ENCODE results near the gene RPS6KA3.
"Not testable (repeated sequence)": the region's sequence is repeated elsewhere in the genome, so short reads cannot be mapped to it uniquely, and the experiment has no call there.

Gene RPS6KA3

DNA sequence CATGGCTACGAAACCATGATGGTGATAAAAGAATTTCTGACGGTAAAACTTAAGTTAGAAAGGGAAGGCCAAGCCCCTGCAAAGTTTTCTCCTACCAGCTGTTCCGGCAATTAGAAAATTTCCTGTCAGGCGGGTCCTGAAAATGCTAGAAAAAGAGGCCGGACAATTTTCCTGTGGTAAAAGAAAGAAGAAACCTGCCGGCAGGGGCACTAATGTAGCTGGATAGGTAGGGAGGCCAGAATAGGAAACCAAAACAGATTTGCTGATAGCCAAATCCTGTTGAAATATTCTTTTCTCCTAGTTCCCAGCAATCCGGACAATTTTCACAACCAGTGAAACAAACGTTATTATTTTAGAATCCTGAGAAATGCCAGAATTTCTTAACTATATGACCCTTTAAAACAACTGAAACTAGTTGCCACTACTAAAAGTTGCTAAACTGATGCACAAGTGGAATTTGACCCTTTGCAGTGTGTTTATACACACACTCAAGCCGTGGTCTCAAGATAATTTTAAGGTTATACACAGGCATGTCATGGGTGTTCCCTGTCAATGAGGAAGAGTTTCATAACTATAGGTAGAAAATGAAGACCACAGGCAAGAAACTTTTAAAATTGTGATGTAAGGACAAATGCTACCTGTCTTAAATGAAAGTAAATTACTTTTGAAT is 47.7 kb downstream of the RPS6KA3 start:
- DNase-seq (ENCODE audit: low spot score), result peak; percentile 7

DNA sequence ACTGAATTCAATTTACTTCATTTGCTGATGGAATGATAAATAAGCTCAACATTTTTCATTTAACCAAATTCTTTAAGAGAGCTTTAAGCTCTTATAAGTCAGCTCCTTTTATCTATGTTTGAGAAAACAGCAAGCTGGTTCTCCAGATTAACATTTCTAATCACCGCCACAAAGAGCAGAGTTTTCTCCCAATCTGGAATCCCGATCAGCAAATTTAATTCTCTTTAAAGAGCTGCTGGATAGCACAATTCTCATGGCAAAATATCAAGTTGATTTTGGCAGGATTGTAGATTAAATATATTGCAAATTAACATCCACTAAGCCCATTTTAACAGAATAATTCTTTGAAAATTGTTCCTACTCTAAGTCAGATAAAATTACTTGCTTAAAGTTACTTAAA is 48.8 kb downstream of the RPS6KA3 start:
- no peak for DNase-seq (ENCODE audit: low spot score)

DNA sequence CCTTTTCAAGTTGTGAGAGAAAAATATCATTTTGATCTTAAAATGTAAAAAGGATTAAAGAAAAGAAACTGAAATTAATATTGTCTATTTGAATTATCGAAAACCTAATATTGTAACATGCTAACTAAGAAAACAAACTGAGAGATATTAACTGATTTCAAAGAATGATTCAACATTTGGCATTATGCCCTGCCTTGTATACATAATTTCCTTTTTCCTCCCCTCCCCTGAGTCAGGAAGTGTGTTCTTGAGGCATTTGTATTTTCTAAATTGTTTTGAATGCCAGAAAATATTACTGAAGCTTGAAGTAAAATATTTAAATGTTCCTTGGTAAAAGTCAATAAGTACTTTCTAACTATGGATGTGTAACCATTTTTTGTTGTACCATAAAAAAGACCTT is 49.4 kb downstream of the RPS6KA3 start:
- peak; percentile 59 for DNase-seq (ENCODE audit: low spot score)

DNA sequence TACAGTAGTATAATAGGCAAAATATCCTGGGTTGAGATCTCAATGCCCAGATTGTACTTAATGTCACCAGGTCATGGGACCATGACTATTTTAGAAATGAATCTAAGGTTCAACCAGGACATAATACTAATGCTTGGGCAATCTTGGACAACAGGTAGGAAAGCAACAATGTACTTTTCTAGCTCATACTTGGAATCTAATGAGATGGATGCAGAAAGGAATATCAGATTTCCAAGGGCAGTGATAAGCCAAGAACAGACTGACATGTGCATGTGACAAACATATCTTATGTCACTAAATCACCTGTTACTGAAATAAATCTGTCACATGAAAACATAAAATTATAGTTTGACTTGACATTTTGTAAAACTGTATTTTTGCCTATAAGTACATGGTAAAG is 51.1 kb downstream of the RPS6KA3 start:
- DNase-seq (ENCODE audit: low spot score), result no peak

DNA sequence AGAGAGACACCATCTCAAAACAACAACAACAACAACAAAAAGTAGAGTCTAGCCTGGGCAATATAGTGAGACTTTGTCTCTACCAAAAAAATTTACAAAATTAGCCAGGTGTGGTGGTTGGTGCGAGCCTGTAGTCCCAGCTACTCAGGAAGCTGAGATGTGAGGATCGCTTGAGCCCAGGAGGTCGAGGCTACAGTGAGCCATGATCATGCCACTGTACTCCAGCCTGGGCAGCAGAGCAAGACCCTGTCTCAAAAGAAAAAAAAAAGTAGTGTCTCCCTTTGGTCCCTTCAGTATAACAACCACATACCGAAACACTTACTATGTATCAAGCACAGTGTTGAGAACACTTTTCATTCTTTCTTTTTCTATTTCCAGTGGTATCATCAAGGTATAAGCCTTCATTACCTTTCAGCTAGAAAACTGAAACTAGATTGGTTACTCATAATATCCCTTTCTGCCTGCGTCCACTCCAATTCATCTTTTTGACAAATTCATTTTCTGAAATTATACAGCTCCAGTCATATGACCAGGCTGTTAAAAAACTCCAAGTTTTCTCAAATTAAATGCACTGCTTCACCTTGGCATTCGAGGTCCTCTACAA is 54.1 kb downstream of the RPS6KA3 start:
- DNase-seq (ENCODE audit: low spot score), result no peak

DNA sequence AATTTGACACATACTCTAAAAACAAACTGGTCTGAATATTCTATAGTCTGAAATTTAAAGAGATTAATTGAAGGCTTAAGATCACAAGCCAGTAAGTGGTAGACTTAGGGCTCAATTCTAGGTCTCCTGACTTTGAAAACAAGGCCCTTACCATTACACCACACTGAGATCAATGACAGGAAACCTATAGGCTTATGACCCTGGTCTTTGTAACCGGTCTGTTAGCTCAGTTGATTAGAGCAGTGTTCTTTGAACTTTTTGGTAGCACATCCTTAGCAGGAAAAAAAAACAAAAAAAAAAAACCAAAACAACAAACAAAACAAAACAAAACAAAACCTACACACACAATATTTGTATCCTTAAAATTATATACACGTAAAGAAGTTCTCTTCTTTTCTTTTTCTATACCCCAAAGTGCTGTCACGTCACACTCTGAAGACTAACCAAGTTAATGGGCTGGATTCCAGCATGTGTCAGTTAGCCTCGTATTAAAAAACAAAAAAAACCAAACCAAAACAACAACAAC is 55.4 kb downstream of the RPS6KA3 start:
- no peak for DNase-seq (ENCODE audit: low spot score)

DNA sequence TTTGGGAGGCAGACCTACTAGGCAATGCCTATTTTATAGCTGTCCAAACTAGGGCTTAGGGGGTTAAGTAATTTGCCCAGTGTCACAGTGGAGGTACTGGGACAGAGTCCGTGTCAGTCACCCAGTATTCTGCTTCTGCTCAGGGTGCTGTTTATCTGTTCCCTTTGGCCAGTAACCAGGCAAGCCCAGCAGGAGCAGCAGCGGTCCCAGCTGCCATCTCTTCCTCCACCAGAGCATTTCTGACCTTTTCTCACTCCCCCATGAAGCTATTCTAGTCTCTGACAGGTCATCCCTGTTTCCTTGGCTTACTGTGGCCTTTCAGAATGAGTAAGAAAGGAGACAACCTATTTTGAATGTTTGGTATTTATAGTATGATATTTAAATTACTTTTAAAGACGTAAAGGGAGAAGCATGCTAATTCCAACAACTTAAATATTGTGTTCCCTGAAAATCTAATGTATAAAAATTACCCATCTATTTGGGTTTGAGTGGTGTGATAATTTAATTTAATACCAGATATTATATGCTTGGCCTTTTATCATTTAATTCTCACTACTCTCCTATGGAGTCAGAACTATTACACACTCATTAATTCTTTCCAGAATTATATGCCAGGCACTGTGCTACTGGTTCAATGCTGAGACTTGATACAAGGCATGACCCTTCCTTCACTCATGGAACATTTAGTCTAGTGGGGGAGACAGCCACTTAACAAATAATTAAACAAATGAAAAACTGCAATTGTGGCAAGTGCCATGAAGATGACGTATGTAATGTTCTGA is 60.6 kb downstream of the RPS6KA3 start:
- no peak for DNase-seq (ENCODE audit: low spot score)

DNA sequence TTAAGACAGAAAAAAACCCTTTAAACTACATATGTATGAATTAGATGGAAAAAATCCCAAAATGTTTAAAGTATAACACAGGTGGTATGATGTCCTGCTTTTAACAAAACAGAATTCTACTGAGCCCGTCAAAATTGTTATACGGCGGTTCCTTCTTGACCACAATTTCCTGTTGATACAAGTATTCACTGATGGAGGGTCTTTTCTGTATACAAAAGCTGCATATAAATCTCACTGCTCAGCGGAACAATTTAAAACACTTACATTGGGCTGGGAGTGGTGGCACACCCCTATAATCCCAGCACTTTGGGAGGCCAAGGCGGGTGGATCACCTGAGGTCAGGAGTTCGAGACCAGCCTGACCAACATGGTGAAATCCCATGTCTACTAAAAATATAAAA is 62.4 kb downstream of the RPS6KA3 start:
- no peak for DNase-seq (ENCODE audit: low spot score)

DNA sequence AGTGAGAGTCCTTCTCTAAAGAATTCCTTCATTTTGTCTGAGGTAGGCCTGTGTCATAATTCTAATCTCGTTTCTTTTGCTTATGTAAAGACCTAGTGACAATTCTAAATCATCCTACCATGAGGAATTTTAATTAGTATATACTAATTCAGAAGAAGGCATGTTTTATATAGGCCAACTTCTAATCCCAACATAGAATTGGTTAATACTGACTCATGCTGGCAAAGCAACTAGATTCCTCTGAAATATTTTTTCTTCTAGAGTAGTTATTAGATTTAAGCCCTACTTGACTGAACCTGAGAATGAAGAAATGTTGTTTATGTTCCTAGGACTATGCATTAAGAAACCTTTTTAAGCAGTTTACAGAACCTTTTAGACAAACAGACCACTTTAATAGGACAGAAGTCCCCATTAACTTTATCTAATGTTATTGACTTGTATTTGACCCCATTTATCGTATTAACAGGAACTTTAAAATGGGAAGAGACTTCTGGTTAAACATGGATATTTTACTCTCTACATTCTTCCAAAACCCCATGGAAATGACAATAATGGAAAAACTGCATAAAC is 69.0 kb downstream of the RPS6KA3 start:
- no peak for DNase-seq (ENCODE audit: low spot score)

DNA sequence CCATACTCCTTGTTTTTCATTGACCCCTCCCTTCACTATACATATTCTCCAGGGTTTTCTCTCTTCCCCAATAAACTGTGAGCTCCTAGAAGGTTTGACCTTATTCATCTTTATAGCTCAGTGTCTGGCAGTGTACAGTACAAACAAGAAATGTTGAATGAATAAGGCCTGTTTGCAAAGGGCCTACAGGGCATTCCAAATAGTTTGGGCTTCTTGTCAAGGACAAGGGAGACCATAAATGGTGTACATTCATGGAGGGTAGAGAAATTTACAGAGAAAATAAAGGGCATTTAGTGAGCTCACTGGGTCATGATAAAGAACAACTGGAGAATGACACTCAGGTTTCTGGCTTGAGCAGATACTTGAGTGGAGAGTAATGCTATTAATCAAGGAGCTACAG is 77.5 kb downstream of the RPS6KA3 start:
- DNase-seq (ENCODE audit: low spot score), result no peak

DNA sequence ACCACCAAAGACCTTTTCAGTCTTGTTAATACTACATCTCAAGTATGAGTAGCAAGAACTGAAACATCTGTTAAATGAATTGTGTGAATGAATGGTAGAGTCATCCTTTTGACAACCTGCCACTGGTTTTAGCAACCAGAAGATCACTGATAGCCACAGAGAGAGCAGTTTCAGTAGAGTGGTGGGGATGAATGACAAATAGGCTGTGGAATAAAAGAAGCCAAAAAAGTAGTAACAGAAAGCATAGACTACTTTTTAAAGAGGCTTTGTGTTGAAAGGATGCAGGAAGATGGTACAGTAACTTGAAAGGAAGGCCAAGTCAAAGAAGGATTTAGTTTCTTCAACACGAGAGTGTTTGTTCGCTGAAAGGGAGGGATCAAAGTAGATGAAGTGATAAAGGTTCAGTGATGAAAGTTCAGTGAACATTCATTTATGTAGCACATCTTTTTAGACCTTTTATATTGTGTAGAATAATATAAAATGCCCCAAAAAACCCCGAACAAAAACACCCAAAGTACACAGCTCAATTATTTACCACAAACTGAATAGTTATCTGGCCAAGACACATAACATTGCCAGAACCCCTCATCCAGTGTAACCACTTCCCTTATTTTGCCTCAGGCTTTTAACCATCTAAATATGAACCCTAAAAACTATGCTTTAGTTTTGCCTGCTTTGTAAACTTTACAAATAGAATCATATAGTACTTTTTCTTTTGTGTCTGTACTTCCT is 84.9 kb downstream of the RPS6KA3 start:
- DNase-seq (ENCODE audit: low spot score), result no peak

DNA sequence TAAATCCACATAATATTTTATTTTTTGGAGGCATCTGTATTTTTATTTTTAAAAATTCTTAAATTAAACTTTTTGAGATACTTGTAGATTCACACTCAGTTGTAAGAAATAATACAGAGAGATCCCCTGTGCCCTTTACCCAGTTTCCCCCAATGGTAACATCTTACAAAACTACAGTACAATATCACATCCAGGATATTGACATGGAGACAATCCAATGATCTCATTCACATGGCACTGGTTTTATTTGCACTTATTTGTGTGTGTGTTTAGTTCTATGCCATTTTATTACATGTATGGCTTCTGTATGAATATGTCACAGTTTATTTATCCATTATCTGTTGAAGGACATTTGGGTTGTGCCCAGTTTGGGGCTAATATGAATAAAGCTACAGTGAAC is 89.6 kb downstream of the RPS6KA3 start:
- no peak for DNase-seq (ENCODE audit: low spot score)

DNA sequence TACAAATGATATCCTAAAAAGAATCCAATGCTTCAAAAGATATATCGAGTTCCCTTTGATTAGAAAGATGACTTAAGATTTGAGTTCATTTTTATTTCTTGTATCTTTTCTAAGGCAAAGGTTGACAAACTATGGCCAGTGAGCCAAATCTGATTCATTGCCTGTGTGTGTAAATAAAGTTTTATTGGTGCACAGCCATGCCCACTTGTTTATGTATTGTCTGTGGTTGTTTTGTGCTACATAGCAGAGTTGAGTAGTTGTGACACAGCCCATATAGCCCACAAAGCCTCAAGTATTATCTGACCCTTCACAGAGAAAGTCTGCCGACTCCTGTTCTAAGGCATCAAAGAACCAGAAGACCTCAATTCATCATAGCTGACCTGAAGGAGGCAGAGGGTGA is 92.9 kb downstream of the RPS6KA3 start:
- DNase-seq (ENCODE audit: low spot score), result no peak

DNA sequence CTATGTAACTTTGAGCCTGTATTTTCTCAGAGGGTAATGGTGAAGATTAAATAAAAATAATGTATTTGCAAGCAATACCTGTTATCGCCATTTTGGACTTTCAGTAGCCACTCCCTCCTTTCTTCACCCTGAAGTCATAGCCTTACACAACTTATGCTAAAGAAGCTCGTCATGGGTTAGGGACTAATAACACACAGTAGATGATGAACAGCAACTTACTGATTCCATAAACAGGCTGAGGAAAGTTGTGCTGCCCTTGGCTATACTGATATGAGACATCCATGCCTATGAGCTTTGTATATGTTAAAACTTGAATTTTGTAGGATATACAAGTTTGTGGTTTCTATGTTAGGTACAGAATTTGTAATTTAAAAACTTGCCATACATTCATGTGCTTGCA is 93.4 kb downstream of the RPS6KA3 start:
- no peak for DNase-seq (ENCODE audit: low spot score)

DNA sequence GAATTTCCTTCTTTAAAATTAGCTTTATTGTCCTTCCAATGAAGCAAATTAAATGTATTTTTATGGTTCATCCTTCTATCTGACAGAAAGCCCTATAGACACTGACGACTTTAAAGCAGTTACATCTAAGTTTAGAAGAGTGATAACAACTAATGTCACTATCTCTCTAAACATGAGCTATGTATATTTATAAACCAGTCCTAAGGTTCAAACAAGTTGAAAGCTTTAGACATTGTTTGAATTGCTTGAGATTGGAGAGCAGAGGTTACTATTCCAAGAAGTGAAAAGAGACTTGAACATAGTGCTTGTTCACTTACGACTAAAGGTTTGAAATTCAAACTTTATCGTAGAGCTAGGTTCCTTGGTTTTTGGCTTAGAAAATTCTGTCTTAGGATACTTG is 94.8 kb downstream of the RPS6KA3 start:
- DNase-seq (ENCODE audit: low spot score), result no peak

DNA sequence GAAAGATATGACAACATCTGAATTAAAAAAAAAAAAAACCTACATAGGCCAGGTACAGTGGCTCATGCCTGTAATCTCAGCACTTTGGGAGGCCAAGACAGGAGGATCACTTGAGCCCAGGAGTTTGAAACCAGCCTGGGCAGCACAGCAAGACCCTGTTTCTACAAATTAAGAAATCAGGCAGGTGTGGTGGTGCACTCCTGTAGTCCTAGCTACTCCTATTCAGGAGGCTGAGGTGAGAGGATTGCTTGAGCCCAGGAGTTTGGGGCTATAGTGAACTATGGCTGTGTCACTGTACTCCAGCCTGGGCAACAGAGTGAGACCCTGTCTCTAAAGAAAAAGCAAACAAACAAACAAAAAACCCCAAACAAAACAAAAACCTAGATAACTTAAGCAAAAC is 104.2 kb downstream of the RPS6KA3 start:
- not testable (repeated sequence) for DNase-seq (ENCODE audit: low spot score)

DNA sequence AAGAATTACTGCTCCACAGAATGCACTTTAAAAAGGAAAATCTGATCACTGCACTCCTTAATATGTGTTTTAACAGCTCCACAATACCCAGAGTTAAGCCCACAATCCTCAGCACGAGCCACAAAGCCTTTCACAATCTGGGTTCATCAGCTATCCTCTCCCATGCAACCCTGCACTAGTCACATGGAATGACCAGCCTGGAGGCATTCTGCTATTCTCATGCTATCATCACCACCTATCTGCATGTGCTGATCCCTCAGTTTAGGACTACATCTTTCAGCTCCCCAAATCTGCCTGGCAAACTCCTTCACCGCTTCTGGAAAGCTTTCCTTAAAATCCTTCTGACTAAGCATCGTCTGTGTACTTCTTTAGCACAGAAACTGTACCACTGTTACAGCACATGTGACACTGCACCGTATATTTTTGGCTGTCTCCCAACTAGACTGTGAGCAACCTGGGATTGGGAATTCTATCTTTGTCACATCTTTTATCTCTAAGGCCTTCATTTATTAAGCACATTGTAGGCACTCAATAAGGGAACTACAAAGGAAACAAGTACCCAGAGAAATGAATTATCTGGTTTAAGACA is 106.8 kb downstream of the RPS6KA3 start:
- DNase-seq (ENCODE audit: low spot score), result no peak

DNA sequence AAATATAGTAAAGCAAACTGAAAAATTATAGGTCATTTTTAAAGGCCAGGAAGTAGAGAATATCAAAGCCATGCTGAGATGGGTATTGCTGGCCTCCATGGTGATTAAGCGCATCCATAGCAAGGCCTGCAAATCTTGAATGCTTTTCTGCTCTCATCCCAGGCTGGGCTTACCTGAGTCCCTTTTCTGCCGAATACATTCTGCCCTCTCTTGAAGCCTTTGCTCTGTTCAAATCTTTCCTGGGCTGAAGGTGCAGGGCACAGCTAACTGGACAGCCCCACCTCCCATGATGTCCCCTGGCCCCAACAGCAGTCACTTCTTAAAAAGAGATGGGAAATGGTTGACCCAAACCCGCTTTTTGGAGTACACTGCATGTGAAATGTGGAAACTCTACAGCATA is 115.0 kb downstream of the RPS6KA3 start:
- DNase-seq (ENCODE audit: low spot score), result no peak

DNA sequence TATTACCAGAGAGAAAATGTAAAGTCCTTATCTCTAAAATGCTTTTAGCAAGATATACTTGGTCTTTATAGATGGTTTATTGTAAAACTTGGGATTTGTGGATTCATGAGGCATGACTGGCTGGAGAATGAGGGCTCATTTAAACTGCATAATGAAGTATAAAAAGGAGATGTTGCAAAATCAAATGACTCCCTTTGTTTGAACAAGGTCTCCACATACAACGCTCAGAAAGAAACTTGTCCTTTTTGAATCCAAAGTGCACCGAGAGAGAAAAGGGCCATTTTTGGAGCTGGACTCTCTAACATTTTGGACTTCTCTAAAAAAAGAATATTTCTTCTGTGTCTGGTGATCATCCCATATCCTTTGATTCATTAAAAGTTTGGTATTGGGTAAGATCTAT is 117.4 kb downstream of the RPS6KA3 start:
- no peak for DNase-seq (ENCODE audit: low spot score)

DNA sequence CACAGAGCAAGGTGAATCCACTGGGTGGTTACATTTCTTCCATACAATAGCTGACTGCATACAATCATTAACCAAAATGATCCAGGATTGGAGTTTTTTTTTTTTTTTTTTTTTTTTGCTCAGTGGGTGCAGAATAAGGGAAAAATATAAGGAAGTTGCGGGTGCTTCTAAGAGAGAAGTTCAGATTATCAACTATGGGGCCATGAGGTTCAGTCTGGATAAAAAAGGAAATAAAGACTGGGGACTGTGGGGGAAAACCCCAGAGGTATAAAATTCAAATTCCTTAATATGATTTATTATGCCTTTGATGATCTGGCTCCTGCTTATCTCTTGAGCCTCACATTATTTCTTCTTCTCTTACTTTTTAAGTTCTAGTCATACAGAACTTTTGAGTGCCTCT is 119.1 kb downstream of the RPS6KA3 start:
- DNase-seq (ENCODE audit: low spot score), result no peak

DNA sequence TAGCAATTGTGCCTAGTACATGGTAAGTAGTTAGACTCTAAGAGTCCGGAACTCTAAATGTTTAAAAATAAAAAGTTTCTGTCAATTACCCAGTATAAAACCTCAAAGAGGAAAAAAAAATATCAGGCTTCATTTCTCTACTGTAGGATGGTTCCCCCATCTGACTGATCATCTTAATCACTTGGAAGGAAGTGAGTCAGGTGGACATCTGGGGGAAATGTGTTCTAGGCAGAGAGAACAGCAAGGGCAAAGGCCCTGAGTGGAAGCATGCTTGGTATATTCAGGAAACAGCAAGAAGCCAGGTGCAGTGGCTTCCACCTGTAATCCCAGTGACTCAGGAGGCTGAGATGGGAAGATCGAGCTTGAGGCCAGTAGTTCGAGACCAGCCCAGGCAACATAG is 122.2 kb downstream of the RPS6KA3 start:
- DNase-seq (ENCODE audit: low spot score), result no peak

DNA sequence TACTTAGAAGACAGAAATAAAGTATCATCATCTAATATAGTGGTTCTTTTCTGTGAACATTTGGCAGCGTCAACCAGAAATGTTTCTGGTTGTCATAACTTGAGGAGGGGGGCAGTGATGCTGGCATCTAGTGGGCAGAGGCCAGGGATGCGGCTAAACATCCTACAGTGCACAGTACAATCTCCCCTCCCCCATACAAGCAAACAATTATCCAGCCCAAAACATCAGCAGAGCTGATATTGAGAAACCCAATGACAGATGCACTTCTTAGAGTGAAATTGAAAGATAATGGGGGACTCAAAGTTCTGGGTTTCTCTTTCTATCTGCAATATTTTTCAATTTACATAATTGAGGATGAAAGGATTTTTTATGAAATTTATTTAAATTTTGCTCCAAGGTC is 123.1 kb downstream of the RPS6KA3 start:
- no peak for DNase-seq (ENCODE audit: low spot score)

Measured in LoVo (cell line).